GM19455 (cell line): ENCODE data around the gene C19orf73.

Experiments used
- ATAC-seq: cut with Tn5 transposase; IDR thresholded peaks from one replicate; pipeline ENCODE4 v1.9.1; 2021; ENCODE audit not compliant: unreplicated experiment

The C19orf73 gene

DNA sequence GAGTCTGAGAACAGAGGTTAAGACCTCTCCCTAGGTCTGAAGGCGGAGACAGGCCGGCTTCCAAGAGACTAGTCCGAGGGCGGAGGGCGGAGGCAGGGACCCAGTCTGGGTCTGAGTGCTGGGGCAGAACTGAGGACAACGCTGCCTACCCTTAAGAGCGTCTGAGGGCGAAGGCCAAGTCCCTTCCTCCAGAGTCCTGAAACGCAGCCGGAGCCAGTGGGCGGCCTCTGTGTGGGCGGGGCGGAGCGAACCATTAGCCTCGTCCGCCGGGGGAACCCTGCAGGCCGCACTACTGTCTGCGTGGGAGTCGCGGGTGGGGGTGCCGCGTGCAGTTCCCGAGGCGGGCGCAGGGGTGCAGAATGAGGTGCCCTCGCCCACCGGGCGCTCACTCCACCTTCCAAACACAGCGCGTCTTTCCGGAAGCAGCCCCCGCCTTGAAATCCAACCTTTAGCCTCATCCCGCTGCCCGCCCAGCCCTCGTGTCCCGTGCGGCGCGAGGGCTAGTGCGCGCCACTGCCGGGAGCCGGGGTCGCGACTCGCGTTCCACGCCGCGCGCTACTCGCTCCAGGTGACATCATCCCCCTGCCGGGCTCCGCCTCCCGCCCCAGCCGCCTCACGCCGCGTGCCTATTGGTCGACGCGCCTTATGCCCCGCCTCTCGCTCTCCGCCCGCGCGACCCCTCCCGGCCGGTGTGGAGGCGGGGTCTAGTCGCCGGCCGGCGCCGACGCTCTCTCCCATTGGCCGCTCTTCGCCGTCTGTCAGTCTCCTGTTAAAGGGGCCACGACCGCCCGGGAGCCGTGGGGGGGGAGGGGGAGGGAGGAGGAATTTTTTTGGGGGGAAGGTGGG, at the start of gene C19orf73:
Gene C19orf73 (minus strand): TSS at position 579 of the 846 bp plus-strand sequence. CDS start 121 bp downstream, at position 458.
- peak; percentile 63 for ATAC-seq

DNA sequence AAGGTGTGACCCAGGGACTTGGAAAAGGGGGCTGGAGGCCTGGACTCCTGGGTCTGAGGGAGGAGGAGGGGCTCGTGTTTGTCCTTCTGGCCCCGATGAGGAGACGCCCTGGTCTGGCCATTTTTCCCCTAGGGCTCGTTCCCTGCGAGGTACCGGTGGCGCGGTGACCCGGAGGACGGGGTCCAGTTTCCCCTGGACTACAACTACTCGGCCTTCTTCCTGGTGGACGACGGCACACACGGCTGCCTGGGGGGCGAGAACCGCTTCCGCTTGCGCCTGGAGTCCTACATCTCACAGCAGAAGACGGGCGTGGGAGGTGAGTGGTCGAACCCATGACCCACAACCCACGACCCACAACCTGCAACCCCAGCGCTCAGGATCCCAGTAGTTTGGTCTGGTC, 49.5 kb upstream of the C19orf73 start:
- ATAC-seq: no peak

GRCh38 chr19:49167857-49168409, 49.0 kb upstream of the C19orf73 start:
- ATAC-seq: no peak

GRCh38 chr19:49165865-49166301, 46.9 kb upstream of the C19orf73 start:
- ATAC-seq: no peak

DNA sequence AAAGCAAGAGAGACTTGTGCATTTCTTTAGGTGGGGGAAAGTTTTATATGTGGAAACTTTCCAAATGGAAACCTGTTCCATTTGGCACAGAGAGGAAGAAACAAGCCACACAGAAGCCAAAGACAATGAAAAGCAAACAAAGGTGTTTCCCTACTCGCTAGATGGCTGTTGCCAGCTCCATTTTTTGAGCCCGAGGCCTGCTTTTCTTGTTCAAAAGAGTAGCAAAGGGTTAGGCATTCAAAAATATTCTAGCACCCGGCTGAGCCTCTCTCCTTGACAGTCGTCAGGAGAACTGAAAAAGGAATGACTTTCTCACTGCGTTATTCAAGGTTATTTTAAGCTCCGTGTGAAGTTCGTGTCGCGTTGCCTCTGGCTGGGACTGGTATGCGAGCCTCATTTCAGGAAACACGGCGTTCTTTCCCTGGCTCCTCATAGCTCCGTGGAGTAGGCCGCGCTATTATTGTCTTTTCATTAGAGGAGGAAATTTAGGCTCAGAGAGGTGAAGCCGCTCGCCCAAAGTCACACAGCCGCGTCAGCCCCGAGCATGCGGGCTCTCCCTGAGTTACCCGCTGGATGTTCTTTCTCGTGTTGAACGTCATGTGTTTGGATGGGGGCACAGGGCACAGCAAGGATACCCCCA, 46.3 kb upstream of the C19orf73 start:
- ATAC-seq: no peak

GRCh38 chr19:49161987-49162386, 43.0 kb upstream of the C19orf73 start:
- no peak for ATAC-seq

GRCh38 chr19:49160450-49161189, 41.7 kb upstream of the C19orf73 start:
- ATAC-seq: no peak

GRCh38 chr19:49157445-49158224, 38.7 kb upstream of the C19orf73 start, which contains the start of gene TRPM4:
TRPM4 (plus strand) TSS chr19:49157792; CDS start chr19:49157867, 75 bp downstream.
- ATAC-seq: no peak

- ATAC-seq: no peak
Observed at GRCh38 chr19:49155820-49156346, 36.9 kb upstream of the C19orf73 start.

GRCh38 chr19:49155005-49155819, 36.3 kb upstream of the C19orf73 start, which contains the start of gene HRC:
HRC (minus strand) TSS chr19:49155396; CDS start chr19:49155237, 159 bp downstream.
- no peak for ATAC-seq

GRCh38 chr19:49154279-49154678, 35.3 kb upstream of the C19orf73 start:
- ATAC-seq: no peak

DNA sequence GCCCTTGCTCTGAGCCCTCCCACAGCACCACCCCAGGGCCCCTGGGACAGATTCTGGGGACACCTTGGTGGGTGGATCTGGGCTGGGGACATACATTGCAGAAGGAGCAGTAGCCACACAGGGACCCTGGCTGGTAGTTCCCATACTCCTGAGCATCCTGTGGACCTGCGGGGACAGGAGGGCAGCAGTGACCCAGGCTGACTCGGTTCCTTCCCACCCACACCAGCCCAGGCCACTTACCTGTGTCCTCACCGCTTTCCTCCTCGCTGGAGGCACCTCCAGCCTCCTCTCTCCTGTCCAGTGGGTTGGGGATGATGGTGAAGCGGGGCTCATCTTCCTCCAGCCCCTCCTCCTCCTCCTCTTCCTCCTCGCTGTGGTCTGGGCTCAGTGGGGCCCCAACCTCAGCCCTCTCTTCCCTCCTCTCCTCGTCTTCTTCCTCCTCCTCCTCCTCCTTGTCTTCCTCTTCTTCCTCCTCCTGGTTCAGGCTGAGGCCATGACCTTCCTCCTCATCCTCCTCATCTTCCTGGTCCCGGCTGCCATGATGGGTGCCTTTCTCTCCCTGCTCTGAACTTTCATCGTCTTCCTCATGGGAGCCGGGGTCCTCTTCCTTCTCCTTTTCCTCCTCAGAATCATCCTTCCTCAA, 34.3 kb upstream of the C19orf73 start:
- no peak for ATAC-seq

GRCh38 chr19:49152119-49152550, 33.2 kb upstream of the C19orf73 start:
- no peak for ATAC-seq

- no peak for ATAC-seq
Observed at GRCh38 chr19:49151267-49152118, 32.5 kb upstream of the C19orf73 start.

DNA sequence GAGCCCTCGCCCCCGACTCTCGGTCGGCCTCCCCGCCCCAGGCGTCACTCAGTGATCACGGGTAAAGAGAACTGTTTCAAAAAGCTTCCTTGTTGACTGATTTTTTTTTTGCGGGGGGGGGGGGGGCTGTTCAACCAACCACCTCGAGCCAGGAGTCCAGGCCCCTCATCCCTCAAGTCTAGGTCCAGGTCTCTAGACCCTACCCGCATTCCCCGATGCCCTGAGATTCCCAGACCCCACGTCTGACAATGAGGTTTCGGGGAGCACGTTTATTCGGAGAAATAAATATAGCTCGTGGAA, 32.0 kb upstream of the C19orf73 start:
- ATAC-seq: no peak

DNA sequence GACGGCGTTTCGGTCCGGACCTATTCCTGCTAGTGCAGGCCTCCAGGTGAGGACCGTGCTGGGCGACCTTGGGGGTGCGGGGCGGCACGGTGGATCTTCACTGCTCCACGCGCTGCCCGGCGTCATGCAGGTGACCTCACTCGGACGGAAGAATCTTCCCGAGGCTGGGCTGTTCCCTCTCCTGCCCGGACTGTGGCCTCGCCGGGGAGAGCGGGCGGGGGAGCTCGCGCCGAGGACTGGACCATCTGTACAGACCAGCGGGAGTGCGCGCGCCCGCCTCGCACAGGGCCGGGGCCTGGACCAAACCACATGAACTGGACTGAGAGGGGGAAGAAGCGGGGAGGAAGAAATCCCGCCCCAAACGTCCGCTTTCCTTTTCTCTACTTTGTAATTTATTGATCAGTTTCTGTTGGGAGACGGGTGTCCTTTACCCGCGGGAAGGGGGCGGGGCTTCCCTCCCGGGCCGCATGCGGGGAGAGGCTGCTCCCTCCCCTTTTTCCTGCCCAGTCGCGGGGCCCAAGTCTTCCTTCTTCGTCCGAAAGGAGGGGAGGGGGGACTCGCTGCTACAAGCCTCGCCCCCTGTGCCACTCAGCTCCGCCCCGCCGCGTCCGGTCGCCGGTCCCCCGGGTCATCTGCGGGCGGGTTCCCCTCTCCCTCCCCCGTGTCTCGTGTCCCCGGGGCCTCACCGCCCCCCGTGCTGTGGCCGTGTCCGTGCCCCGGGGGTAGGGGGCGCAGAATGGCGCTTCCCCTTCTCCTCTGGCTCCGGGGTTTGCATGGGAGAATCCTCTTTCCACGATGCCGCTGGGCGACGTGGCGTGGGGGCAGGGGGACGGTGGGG, 31.4 kb upstream of the C19orf73 start:
- no peak for ATAC-seq

- ATAC-seq: no peak
Observed at GRCh38 chr19:49149652-49150105, 30.7 kb upstream of the C19orf73 start.
